ENCODE data around the gene ZNF555.

The ZNF555 gene

DNA sequence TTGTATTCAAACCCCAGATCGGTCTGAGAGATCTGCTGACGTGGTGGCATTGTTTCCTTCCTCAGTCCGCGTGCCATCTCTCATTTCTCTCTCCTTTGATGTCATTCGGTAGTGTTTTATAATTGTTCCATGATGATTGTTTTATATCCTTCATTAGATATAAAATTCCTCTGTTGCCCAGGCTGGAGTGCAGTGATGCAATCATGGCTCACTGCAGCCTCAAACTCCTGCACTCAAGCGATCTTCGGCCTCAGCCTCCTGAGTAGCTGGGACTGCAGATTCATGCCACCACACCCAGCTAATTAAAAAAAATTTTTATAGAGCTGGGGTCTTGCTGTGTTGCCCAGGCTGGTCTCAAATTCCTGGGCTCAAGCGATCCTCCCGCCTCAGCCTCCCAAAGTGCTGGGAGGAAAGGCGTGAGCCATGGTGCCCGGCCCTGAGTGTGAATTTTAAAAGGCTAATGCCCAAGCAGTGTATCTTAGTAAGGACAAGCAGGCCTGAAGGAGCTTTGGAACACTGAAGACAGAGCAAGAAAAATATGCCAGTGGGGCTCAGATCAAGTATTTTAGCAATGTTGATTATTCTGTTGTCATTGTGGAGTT lies 64.7 kb downstream of the ZNF555 start:
- no peak for DNase-seq (ENCODE audit: low read depth in 1 of 2, low spot score in 1 of 2)
- in situ Hi-C loops (cut with HindIII; ENCODE audit: low pct_unique_long_range_greater_than_20kb, low sequenced_read_pairs) = no loop called here
- no peak for TF ChIP-seq JUND (IDR thresholded peaks at IDR 0.05; ENCODE audit: low read depth)

DNA sequence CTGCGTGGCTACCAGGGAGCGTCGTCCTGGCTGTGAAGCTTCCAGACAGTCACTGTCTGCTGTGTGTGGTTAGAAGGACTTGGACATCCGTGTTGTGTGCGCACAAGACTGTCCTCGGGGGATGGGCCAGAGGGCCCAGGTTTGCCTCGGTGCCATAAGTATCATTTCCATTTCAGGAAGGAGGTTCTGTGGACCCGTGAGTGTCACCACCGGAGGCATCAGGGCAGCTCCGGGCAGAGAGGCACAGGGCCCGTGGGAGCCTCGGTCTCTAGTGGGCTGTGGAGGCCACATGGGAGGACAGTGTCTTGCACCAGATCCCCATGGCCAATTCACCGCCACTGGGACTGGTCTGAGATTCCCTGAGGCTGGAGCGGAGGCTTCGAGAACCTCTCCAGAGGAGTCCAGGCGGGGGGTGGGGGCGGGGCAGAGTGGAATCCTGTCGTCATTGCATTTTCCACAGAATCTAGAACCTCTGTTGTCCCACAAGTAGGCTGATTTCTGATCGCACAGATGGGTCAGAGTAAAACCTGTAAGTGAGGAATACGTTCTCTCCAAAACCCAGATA lies 65.4 kb downstream of the ZNF555 start:
- no peak for TF ChIP-seq JUND (IDR thresholded peaks at IDR 0.05; ENCODE audit: low read depth)
- no peak for DNase-seq (ENCODE audit: low read depth in 1 of 2, low spot score in 1 of 2)
- in situ Hi-C loops (cut with HindIII; ENCODE audit: low pct_unique_long_range_greater_than_20kb, low sequenced_read_pairs) = no loop called here
